DMS79 treated with DMSO at 0.1 percent for 48 hours (cell line): ENCODE results near the gene CTCF.

ENCODE experiments used
- DNase-seq: peaks from one replicate; lab custom pipeline; 2025; lab: John Stamatoyannopoulos, UW

CTCF gene

DNA sequence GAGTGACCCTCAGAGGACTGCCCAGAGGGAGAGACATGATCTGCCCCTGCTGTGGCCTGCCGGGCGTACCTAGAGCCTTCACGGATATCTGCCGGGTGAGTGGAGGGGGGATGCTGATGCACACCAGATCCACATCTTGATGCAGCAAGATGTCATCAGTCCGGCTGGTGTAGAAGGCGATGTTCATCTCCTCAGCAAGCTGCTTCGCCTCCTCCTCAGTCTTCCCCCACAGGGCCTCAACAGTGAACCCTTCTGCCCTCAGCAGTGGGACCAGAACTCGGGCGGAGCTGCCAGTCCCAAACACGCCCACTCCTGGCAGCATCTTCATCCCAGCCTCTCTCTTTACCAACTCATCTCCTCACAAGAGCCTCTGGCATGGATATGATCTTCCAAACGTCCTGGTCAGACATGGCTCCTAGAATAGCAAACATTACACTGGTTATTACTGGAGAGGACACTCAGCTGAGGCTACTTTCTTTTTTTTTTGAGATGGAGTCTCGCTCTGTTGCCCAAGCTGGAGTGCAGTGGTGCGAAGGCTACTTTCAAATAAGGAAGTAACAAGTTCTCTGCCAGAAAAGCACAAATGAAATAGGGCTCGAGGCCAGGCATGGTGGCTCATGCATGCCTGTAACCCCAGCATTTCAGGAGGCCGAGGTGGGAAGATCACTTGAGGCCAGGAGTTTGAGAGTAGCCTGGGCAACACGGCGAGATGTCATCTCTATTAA, 123.2 kb downstream of the CTCF start:
- DNase-seq: no peak
